ENCODE measurements around the gene LRP2.

GRCh38 chr2:169366066-169366465 is 3.7 kb upstream of the LRP2 start:
- TF ChIP-seq POLR2A (IDR thresholded peaks at IDR 0.05), result no peak
- TF ChIP-seq CTCF (IDR thresholded peaks at IDR 0.05), result no peak
